ENCODE measurements around the gene MIAT.
"Not testable (repeated sequence)": the region's sequence is repeated elsewhere in the genome, so short reads cannot be mapped to it uniquely, and the experiment has no call there.

MIAT gene

GRCh38 chr22:26700462-26700861 is 43.1 kb downstream of the MIAT start:
- DNase-seq (ENCODE audit: low spot score): no peak

GRCh38 chr22:26700886-26701285 is 43.5 kb downstream of the MIAT start:
- DNase-seq (ENCODE audit: low spot score): no peak

GRCh38 chr22:26701323-26701722 is 43.9 kb downstream of the MIAT start:
- DNase-seq (ENCODE audit: low spot score): no peak

GRCh38 chr22:26702906-26703830 is 45.8 kb downstream of the MIAT start:
- no peak for DNase-seq (ENCODE audit: low spot score)

GRCh38 chr22:26705379-26705778 is 48.0 kb downstream of the MIAT start:
- not testable (repeated sequence) for DNase-seq (ENCODE audit: low spot score)

GRCh38 chr22:26707090-26707489 is 49.7 kb downstream of the MIAT start:
- no peak for DNase-seq (ENCODE audit: low spot score)

GRCh38 chr22:26707581-26707980 is 50.2 kb downstream of the MIAT start:
- DNase-seq (ENCODE audit: low spot score): no peak

GRCh38 chr22:26708256-26709009 is 51.0 kb downstream of the MIAT start:
- DNase-seq (ENCODE audit: low spot score): no peak

- DNase-seq (ENCODE audit: low spot score): no peak
These were observed 52.4 kb downstream of the MIAT start for GRCh38 chr22:26709617-26710390.

- no peak for DNase-seq (ENCODE audit: low spot score)
These were observed 54.0 kb downstream of the MIAT start for GRCh38 chr22:26711205-26711963.

- no peak for DNase-seq (ENCODE audit: low spot score)
These were observed 54.8 kb downstream of the MIAT start for GRCh38 chr22:26712158-26712557.

- DNase-seq (ENCODE audit: low spot score): no peak
These were observed 56.5 kb downstream of the MIAT start for GRCh38 chr22:26713823-26714449.

- DNase-seq (ENCODE audit: low spot score): no peak
These were observed 57.6 kb downstream of the MIAT start for GRCh38 chr22:26714971-26715370.

GRCh38 chr22:26715392-26715936 is 58.1 kb downstream of the MIAT start:
- no peak for DNase-seq (ENCODE audit: low spot score)

- no peak for DNase-seq (ENCODE audit: low spot score)
These were observed 61.1 kb downstream of the MIAT start for GRCh38 chr22:26718488-26718887.

- DNase-seq (ENCODE audit: low spot score): peak; percentile 23
These were observed 61.5 kb downstream of the MIAT start for GRCh38 chr22:26718905-26719304.

GRCh38 chr22:26722159-26722558 is 64.8 kb downstream of the MIAT start:
- no peak for DNase-seq (ENCODE audit: low spot score)

- DNase-seq (ENCODE audit: low spot score): no peak
These were observed 67.0 kb downstream of the MIAT start for GRCh38 chr22:26724414-26724813.

GRCh38 chr22:26725012-26725676 is 67.8 kb downstream of the MIAT start:
- no peak for DNase-seq (ENCODE audit: low spot score)

Measured in LoVo (cell line).